ENCODE data around the gene OR2G6.
"Not testable (repeated sequence)": the region's sequence is repeated elsewhere in the genome, so short reads cannot be mapped to it uniquely, and the experiment has no call there.

OR2G6 gene

DNA sequence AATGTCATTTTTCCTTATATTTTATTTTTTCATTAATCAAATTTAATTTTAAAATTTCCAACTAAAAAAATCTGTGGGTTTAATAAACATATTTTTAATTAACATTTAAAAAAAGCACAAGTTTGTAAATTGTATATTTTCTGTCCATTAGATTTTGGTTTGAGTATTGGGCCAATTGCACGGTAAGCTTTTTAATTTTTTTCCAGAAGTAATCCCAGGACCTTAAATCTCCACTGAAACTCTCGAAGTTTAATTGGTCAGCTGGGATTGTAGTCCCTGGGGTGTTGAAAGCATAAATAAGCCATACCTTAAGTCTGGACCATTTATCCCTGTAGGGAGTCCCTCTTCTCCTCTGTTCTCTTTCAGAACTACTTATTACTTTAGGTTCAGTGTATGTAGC is at the start of gene OR2G6:
Gene OR2G6 (plus strand): TSS at position 301 of the 400 bp plus-strand sequence. CDS start 13,574 bp downstream, outside the sequence.
- not testable (repeated sequence) for DNase-seq

DNA sequence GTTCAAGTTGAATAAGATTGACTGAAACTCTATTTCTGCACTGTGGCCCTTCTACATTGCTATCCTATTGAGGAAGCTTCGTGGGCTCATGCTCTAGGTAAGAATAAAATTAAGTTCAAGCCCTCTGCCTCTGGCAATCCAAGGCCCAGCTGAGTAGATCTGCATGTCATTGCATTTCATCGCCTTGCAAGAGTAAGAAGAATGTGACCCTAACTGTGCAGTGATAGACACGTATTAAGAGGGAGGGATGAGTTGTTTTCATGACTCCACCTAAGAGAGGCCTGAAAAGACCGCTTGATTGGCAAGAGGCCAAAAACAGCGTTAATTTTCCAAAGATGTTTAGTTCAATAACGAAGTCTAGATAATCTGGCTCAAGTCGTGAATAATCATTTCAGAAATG is 48.8 kb upstream of the OR2G6 start:
- DNase-seq: not testable (repeated sequence)

DNA sequence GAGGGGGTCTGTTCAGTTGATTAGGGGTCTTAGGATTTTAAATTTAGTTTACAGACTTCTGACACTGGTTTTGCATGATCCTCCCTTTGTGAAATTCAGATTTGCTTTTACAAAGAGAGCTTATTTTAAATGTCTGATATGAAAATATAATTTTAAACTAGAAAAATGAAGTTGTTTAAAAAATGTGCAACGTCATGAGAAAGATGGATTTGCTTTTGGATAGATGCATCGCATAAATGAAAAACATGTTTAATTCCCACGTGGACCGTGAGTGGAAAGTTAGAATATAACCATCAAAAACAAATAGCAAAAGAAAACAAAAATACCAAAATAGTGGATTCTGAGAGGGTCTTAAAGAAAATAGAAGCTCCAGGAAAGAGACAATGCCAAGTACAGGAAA is 36.7 kb upstream of the OR2G6 start:
- DNase-seq: no peak

- DNase-seq: not testable (repeated sequence)
These were observed 35.8 kb upstream of the OR2G6 start for GRCh38 chr1:248472111-248472510.

GRCh38 chr1:248473051-248473450 is 34.8 kb upstream of the OR2G6 start, which contains the start of gene OR2T3:
TSS of gene OR2T3 (plus strand) at chr1:248473351. CDS start at chr1:248473351, 0 bp downstream.
- not testable (repeated sequence) for DNase-seq

GRCh38 chr1:248475660-248476059 is 32.2 kb upstream of the OR2G6 start:
- DNase-seq: not testable (repeated sequence)

- not testable (repeated sequence) for DNase-seq
These were observed 25.9 kb upstream of the OR2G6 start for GRCh38 chr1:248481686-248482579.

DNA sequence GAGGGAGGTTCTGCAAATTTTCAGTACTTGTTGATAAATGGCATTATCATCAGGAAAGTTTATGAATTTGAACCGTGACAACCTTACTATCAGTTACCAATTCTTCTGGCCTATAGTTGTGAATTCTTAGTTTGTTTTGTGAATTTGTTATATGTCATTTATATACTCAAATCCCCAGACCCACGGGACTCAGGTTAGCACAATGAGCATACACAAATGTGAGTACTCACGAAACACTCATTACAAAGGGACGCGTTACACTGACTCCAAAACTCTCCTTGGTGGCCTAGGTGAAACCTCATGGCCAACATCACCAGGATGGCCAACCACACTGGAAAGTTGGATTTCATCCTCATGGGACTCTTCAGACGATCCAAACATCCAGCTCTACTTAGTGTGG is 19.6 kb upstream of the OR2G6 start, which contains the start of gene OR2T5:
Gene OR2T5 (plus strand): TSS at position 301 of the 400 bp plus-strand sequence. CDS start 0 bp downstream, at position 301.
- DNase-seq: not testable (repeated sequence)

GRCh38 chr1:248496661-248497060 is 11.2 kb upstream of the OR2G6 start:
- DNase-seq: not testable (repeated sequence)

GRCh38 chr1:248500305-248501035 is 7.4 kb upstream of the OR2G6 start:
- not testable (repeated sequence) for DNase-seq

GRCh38 chr1:248510217-248510616 is 2.3 kb downstream of the OR2G6 start:
- not testable (repeated sequence) for DNase-seq

- DNase-seq: no peak
These were observed 14.0 kb downstream of the OR2G6 start for GRCh38 chr1:248521856-248522255.

DNA sequence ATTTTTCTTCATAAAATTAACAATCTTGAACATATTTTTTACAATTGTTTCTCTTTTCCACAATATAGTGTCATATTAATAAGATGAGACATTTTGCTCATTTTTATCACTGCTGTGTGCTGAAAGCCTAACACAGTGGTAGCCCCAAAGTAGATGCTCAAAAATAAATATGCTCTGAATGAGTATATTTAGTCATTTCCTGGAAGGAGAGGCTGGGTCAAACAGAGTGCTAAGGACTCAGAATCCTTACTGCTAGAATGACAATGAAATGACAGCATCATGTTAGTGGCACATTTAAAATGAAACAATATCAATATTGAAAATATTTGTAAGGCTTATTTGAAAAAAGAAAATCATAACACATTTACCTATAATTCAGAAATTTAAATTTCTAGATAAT is 29.6 kb downstream of the OR2G6 start:
- not testable (repeated sequence) for DNase-seq

DNA sequence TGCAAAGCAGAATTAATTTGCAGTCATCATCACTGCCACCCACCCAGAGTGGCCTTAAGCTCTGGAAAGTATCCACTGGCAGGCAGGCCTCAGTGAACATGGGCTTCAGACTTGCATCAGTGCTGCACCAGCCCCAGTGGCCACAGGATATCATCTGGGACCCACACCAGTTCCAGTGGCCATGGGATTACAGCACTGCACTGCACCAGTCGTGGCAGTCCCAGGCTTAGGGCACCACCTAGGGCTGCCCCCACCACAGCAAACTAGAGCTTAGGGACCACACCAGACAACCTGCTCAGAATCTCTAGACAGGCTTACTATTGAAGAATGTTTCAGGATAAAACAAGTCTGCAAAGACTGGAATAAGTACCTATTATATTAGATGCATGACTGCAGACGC is 39.5 kb downstream of the OR2G6 start:
- DNase-seq: not testable (repeated sequence)

- not testable (repeated sequence) for DNase-seq
These were observed 43.2 kb downstream of the OR2G6 start for GRCh38 chr1:248551027-248551426.

- not testable (repeated sequence) for DNase-seq
These were observed 54.8 kb downstream of the OR2G6 start, which contains the start of gene OR2T29 for GRCh38 chr1:248562672-248563071. TSS of gene OR2T29 (minus strand) at chr1:248562772. CDS start at chr1:248559491, 3,281 bp downstream.

- DNase-seq: not testable (repeated sequence)
These were observed 57.9 kb downstream of the OR2G6 start for GRCh38 chr1:248565530-248566373.

DNA sequence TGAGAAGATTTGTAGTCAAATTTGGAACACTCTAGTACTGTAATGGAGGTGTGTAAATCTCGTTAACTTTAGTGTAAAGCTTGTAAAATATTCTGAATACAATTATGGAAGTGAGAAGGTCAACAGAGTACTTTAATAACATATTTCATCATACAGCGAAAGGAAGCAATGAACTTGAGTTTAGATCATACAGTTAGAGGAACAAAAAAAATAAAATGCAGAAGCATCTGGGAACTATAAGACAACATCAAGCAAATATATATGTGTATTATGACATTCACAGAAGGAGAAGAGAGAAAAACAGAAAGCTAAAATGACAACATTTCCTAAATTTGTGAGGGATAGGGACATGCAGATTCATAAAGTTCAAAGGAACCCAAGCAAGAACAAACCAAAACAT is 61.2 kb downstream of the OR2G6 start:
- not testable (repeated sequence) for DNase-seq

DNA sequence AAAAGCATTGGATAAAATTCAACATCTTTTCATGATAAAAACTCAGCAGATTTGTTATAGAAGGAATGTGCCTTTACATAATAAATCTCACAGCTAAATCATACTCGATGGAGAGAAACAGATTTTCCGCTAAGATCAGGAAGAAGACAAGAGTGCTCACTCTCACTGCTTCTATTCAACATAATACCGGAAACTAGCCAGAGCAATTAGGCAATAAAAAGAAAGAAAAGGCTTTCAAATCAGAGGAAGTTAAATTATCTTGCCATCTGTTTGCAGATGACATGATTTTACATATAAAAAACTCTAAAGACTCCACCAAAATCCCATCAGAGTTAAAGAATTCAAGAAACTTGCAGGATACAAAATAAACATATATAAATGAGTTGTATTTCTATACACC is 62.9 kb downstream of the OR2G6 start:
- not testable (repeated sequence) for DNase-seq

DNA sequence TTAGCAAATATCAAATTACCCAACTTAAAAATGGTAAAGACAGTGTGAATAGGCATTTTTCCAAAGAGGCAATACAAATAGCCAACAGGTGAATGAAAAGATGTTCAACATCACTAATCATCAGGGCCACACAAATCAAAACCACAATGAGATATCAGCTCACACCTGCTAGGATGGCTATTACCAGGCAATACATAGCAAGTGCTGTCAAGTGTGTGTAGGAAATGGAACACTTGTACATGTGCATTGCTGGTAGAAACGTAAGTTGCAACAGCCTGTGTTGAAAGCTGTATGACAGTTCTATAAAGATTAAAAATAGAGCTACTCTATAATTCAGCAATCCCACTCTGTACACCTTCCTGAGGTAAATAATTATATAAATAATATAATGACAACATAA is 64.2 kb downstream of the OR2G6 start:
- DNase-seq: not testable (repeated sequence)

GRCh38 chr1:248573856-248574255 is 66.0 kb downstream of the OR2G6 start:
- not testable (repeated sequence) for DNase-seq

- DNase-seq: not testable (repeated sequence)
These were observed 66.8 kb downstream of the OR2G6 start, which contains the start of gene OR2T34 for GRCh38 chr1:248574657-248575056. TSS of gene OR2T34 (minus strand) at chr1:248574757. CDS start at chr1:248574757, 0 bp downstream.

Measured in fibroblast of skin of right biceps (primary cell).